NCI-H2171 (cell line): Measurements from ENCODE around the gene FAM13A.
A peak's percentile ranks its signal among the peaks of the same experiment; 100 is the strongest.
"Not testable (repeated sequence)": the region's sequence is repeated elsewhere in the genome, so short reads cannot be mapped to it uniquely, and the experiment has no call there.

Experiments used
- DNase-seq: peaks from one replicate; lab custom pipeline; 2025; lab: John Stamatoyannopoulos, UW

The FAM13A gene

GRCh38 chr4:89056953-89057398, at the start of gene FAM13A:
FAM13A (minus strand) TSS chr4:89057185; CDS start chr4:89056964, 221 bp downstream.
- DNase-seq, result peak; percentile 93

GRCh38 chr4:89105726-89106125, 48.7 kb upstream of the FAM13A start:
- no peak for DNase-seq

DNA sequence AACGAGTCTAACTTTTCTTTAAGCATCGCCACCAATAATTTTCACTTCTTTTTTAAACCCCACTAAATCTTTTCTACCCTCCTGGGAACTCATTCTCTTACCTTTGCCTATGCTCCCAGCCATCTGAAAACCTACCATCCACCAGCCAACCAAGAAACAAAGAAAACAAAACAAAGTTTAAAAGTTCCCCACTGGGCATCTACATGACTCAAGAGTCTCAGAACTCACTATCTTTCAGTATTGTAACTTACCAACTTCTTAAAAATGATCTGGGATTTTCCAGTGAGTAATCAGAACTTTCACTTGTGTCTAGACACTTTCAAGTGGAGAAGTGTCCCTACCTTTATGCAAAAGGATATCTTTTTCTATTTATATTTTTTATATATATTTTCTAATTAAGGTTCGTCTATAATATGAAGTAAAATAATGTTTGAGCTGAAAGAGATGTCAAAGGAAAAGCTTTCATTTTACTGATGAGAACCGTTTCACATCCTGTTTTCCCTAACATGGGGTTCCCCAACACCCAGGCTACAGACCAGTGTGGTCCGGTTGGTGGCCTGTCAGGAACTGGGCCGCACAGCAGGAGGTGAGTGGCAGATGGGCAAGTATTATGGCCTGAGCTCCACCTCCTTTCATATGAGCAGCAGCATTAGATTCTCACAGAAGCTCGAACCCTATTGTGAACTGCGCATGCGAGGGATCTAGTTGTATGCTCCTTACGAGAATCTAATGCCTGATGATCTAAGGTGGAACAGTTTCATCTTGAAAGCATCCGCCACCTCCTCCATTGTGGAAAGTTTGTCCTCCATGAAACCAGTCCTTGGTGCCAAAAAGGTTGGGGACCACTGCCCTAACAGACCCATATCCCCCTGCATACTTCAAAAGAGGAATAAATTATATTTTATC, 44.5 kb upstream of the FAM13A start:
- DNase-seq, result no peak

- DNase-seq, result no peak
Observed at GRCh38 chr4:89100853-89101252, 43.9 kb upstream of the FAM13A start.

DNA sequence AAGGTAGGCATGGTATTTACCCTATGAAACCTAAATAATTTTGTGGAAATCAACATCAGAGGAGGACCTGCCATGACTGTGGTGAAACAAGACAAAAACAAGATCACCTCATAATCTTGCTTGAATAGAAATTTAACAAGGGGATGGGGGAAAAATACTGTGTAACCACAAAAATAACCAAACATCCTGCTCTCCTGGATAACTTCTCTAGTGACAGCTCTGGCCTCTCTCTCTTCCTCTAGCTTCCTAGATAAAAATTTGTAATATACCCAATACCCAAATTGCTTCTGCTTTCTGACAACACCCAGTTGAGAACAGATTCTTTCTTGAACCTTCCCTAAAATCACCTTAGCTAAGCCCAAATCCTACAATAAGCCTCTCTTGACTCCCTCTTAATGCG, 42.5 kb upstream of the FAM13A start:
- DNase-seq, result no peak

DNA sequence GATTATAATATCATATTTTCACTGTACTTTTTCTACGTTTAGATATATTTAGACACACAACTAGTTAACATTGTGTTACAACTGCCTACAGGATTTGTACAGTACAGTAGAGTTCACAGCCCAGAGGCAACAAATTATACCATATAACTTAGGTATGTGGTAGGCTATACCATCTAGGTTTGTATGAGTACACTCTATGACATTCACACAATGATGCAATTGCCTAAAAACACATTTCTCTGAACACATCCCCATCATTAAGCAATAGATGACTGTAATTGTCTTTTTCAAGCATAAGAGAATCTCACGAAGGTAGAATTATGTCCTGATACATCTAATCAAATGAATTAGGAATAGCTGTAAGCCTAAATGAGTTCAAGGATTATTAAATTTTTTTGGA, 42.0 kb upstream of the FAM13A start:
- DNase-seq, result no peak

GRCh38 chr4:89078300-89078699, 21.3 kb upstream of the FAM13A start:
- no peak for DNase-seq

DNA sequence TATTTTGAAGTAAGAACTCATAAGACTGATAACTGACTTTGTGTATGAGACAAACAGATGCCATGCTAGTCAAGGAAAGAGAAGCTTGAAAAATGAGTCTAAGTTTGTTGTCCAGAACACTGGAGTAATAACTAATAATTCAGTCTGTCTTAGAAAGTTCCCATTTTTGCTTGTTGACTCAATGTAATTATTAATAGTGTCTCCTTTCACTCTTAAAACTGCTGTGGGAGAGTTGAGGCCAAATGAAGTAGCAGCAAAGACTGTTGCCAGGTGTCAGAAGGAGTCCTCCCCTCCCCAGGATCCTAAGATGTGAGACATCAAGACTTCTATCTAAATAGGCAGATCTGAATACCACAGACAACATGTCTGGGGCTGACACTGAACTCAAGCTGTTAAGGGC, 20.8 kb upstream of the FAM13A start:
- DNase-seq, result no peak

- no peak for DNase-seq
Observed at GRCh38 chr4:89072921-89073320, 15.9 kb upstream of the FAM13A start.

GRCh38 chr4:89071311-89071710, 14.3 kb upstream of the FAM13A start:
- DNase-seq, result peak; percentile 0

DNA sequence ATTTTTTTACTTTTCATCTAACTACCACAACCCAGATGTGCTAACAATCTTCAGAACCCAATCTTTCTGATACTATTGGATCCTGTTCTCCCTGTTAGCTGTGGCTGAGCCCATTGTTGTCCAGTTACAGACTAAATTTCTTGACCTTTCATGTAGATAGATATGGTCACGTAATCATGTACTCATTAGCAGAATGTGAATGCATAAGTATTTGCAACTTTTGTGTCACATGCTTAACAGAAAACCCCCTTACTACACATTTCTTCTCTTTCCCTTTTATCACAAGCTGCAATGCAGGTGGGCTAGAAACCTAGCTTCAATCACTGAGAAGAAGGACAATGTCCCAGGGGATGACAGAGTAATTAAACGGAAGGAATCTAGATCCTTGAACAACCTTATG, 13.1 kb upstream of the FAM13A start:
- DNase-seq, result no peak

GRCh38 chr4:89069481-89069880, 12.5 kb upstream of the FAM13A start:
- no peak for DNase-seq

GRCh38 chr4:89067417-89067816, 10.4 kb upstream of the FAM13A start:
- no peak for DNase-seq

GRCh38 chr4:89064848-89065247, 7.9 kb upstream of the FAM13A start:
- no peak for DNase-seq

DNA sequence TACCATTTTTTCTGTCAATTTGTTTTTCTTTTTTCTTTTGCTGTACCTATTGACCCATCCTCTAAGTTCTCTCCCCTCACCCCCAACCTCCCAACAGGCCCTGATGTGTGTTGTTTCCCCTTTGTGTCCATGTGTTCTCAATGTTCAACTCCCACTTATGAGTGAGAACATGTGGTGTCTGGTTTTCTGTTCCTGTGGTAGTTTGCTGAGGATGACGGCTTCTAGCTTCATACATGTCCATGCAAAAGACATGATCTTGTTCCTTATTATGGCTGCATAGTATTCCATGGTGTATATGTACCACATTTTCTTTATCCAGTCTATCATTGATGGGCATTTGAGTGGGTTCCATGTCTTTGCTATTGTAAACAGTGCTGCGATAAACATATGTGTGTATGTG, 859 bp upstream of the FAM13A start:
- DNase-seq, result not testable (repeated sequence)

GRCh38 chr4:89056292-89056952, 563 bp downstream of the FAM13A start:
- no peak for DNase-seq

DNA sequence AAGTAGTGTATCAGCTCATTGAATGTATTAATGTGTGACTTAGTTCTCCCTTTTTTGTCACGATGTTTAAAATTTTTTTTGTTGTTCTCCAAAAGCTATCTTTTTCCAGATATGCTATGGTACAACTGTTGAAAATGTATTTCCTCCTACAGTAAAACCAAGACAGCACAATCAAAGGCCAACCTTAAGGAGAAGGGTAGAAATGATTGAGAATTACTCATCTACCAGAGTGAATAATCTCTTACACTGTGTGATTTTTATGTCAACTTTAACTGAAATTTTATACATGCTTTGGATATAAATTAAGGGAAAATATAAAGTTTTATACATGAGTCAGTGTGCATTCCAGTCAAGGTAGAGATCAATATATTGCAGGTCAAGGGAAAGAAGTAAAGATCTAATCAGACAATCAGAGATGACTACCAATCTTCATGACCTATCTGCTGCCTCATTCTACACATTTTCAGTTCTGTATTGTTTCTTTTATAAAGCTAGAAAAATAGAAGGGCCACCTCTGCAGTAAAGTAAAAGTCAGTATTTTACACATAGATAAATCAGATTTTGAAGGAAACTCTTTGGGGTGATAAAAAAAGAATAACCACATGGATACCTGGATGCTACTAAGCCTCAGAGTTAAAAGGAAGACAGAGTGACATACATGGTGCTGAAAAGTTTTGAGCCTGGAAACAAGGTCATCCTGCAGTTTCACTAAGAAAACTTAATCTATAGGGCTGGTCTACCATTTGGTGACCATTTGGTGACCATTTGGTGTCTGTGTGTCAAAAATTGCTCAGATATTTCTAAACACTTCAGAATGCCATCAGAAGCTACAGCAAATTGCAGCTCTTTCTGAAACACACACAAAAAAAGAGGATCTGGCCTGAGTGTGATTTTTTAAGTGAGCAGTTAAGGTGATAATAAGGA, 1.6 kb downstream of the FAM13A start:
- no peak for DNase-seq

DNA sequence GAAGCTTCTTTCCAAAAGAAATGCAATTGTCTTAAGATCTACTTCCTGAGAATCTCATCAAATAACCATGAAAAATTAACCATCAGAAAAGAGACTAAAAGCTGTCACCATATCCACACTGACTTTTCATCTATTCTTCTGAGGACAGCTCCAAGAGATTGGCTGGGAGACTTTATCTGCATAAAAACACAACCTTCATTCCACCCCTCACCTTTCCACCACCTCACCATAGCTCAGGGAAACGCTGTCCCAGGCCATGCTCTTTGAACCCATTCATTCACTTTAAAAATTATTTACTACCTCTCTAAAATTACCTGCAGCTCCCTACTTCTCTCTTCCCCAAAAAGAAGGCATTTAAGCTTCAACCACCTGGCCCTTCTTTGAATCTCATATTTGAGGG, 2.4 kb downstream of the FAM13A start:
- no peak for DNase-seq

DNA sequence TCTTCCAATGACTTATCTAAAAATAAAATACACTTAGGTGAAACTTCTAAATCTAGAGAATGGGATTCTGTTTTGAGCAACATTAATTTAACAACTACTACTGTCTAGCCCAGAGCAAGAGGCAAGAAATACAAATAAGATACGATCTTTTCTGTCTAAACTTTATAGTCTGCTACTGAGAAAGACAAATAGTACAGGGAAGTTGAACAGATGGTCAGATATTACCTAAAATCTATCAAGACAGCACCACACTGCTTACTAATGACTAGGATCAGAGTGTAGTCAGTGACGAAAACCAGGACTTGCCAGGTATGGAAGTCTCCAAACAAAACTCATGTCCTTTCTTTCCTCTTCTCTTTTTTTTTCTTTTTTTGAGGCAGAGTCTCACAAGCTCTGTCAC, 7.1 kb downstream of the FAM13A start:
- no peak for DNase-seq

- no peak for DNase-seq
Observed at GRCh38 chr4:89048906-89049601, 7.9 kb downstream of the FAM13A start.

DNA sequence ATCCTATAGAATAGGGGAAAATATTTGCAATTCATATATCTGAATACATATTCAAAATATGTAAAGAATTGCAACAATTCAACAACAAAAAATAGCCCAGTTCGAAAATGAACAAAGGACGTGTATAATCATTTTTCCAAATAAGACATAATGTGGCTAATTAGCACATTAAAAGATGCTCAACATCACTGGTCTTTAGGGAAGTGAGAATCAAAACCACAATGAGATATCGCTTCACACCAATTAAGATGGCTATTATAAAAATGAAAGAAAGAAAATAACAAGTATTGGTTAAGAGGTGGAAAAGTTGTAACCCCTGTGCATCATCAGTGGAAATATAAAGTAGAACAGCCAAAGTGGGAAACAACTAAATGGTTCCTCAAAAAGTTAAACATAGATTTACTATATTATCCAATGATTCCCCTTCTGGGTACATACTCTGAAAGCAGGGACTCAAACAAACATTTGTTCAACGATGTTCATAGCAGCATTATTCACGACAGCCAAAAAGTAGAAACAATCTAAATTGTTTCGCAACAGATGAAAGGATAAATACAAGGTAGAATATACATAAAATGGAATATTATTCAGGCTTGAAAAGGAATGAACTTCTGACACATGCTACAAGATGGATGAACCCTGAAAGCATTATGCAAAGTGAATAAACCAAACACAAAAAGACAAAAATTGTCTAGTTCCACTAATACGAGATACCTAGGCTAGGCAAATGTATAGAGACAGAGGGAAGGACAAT, 12.7 kb downstream of the FAM13A start:
- no peak for DNase-seq
